GM13977 (cell line): ENCODE measurements around the gene ARF1.

ENCODE experiments used
- DNase-seq: peaks from one replicate; pipeline ENCODE4 v3.0.0; 2012; ENCODE audit warnings: low spot score
- in situ Hi-C: fragments of 300-500 bp; cut with MboI; formaldehyde crosslinking; loops from one replicate; pipeline ENCODE4 v1.12.0; 2022; ENCODE audit warnings: low sequenced_read_pairs, low pct_unique_long_range_greater_than_20kb, mixed read lengths, inconsistent platforms; ENCODE audit not compliant: unreplicated experiment
- TF ChIP-seq, protein P1 (sequence below): IDR thresholded peaks from 2 replicates; pipeline ENCODE4 v1.5.1; 2012; ENCODE audit warnings: mild to moderate bottlenecking, control low read depth; ENCODE audit not compliant: insufficient read depth; ENCODE audit errors: extremely low read depth, missing control alignments

ARF1 gene

DNA sequence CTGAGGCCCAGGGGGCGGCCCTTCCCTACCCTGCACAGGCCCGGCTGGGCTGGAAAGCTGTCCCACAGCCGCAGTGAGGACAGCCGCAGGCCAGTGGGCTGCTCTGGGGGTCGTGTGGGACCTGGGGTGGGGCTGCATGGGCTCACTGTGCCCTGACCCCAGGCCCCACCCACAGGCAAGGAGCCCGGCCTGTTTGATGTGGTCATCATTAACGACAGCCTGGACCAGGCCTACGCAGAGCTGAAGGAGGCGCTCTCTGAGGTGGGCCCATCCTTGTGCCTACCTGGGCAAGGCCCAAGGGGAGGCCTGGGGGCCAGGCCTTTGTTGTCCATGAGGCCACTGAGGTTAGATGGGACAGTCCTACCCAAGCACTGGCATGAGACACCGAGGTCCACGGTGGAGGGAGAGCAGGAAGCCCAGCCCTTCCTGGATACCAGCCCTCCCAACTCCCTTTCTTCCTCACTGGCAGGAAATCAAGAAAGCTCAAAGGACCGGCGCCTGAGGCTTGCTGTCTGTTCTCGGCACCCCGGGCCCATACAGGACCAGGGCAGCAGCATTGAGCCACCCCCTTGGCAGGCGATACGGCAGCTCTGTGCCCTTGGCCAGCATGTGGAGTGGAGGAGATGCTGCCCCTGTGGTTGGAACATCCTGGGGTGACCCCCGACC lies 65.8 kb downstream of the ARF1 start:
- no peak for DNase-seq
- in situ Hi-C loops = no loop called here
- TF ChIP-seq, protein P1, sequence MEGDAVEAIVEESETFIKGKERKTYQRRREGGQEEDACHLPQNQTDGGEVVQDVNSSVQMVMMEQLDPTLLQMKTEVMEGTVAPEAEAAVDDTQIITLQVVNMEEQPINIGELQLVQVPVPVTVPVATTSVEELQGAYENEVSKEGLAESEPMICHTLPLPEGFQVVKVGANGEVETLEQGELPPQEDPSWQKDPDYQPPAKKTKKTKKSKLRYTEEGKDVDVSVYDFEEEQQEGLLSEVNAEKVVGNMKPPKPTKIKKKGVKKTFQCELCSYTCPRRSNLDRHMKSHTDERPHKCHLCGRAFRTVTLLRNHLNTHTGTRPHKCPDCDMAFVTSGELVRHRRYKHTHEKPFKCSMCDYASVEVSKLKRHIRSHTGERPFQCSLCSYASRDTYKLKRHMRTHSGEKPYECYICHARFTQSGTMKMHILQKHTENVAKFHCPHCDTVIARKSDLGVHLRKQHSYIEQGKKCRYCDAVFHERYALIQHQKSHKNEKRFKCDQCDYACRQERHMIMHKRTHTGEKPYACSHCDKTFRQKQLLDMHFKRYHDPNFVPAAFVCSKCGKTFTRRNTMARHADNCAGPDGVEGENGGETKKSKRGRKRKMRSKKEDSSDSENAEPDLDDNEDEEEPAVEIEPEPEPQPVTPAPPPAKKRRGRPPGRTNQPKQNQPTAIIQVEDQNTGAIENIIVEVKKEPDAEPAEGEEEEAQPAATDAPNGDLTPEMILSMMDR = no peak
